ENCODE measurements around the gene MLXIP. TPM values are rescaled to one million over a fixed set of nuclear protein-coding genes. Genes with fewer than 3 reads are reported as not detected.

The MLXIP gene
- total and polyA plus RNA-seq, 2 experiments from 2014 or later = 16.2 to 23.0 TPM

DNA sequence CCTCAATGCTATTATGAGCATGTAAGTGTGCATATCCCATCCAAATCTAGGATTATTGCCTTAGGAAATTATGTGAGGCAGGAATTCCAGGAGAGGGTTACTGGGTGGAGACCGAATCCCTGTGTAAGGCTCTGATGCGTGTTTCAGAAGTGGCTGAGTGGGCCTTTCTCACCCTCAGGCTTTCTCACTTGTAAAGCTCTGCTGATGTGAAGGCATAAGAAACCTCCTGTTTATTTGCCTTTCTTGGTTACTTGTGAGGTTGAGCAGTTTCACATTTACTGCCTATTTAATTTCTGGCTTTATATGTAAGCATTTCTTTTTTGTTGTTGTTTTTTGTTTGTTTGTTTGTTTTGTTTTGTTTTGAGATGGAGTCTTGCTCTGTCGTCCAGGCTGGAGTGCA is 84.4 kb downstream of the MLXIP start:
- no peak for ATAC-seq

More for the DNA sequence above, 84.4 kb downstream of the MLXIP start:
- Histone ChIP-seq H3K27ac (ENCODE audit: low read depth) (no peak overlapping the region), H4K20me1 (replicated peaks; ENCODE audit: insufficient read depth) (no peaks in the 10 kb centered on the region), H3K79me2 (replicated peaks; ENCODE audit: insufficient read depth) (no peaks in the 10 kb centered on the region), H3K4me1 (ENCODE audit: insufficient read depth) (no peaks in the 10 kb centered on the region), H2AFZ (no peak overlapping the region), H3K4me3 (no peak overlapping the region), H3F3A (replicated peaks; ENCODE audit: low read depth) (no peaks in the 10 kb centered on the region), H3K27me3 (ENCODE audit: insufficient read depth) (no peaks in the 10 kb centered on the region), H3K9me2 (ENCODE audit: insufficient read depth) (no peaks in the 10 kb centered on the region), H3K36me3 (ENCODE audit: insufficient read depth) (no peaks in the 10 kb centered on the region), H3K4me2 (no peak overlapping the region)
- Mint-ChIP-seq H3K4me3 (no peak overlapping the region), H3K9me3 (no peaks in the 10 kb centered on the region), H3K27ac (no peak overlapping the region), H3K27me3 (ENCODE audit: insufficient read depth, low read depth, poor library complexity) (no peaks in the 10 kb centered on the region), H3K36me3 (ENCODE audit: low read depth) (no peaks in the 10 kb centered on the region), H3K4me1 (no peaks in the 10 kb centered on the region)
- TF ChIP-seq EZH2 (IDR thresholded peaks at IDR 0.05; ENCODE audit: low read depth, unreplicated experiment) (no peak), NANOG (IDR thresholded peaks at IDR 0.05; ENCODE audit: borderline replicate concordance) (no peak), ZNF331 (CRISPR knock-in tag; IDR thresholded peaks at IDR 0.05; ENCODE audit: low read depth) (no peak), JUNB (IDR thresholded peaks at IDR 0.05; ENCODE audit: unreplicated experiment) (no peak), STAT1 (IDR thresholded peaks at IDR 0.05; ENCODE audit: unreplicated experiment) (no peak), POLR2AphosphoS5 (IDR thresholded peaks at IDR 0.05; ENCODE audit: low read depth) (no peak), EZH2phosphoT487 (IDR thresholded peaks at IDR 0.05; ENCODE audit: unreplicated experiment) (no peak), CREB1 (CRISPR knock-in tag; IDR thresholded peaks at IDR 0.05; ENCODE audit: low read depth) (no peak), ZNF114 (CRISPR knock-in tag; IDR thresholded peaks at IDR 0.05) (no peak)
- TF ChIP-seq, protein P1, sequence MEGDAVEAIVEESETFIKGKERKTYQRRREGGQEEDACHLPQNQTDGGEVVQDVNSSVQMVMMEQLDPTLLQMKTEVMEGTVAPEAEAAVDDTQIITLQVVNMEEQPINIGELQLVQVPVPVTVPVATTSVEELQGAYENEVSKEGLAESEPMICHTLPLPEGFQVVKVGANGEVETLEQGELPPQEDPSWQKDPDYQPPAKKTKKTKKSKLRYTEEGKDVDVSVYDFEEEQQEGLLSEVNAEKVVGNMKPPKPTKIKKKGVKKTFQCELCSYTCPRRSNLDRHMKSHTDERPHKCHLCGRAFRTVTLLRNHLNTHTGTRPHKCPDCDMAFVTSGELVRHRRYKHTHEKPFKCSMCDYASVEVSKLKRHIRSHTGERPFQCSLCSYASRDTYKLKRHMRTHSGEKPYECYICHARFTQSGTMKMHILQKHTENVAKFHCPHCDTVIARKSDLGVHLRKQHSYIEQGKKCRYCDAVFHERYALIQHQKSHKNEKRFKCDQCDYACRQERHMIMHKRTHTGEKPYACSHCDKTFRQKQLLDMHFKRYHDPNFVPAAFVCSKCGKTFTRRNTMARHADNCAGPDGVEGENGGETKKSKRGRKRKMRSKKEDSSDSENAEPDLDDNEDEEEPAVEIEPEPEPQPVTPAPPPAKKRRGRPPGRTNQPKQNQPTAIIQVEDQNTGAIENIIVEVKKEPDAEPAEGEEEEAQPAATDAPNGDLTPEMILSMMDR (conservative IDR thresholded peaks at IDR 0.05; ENCODE audit: low read depth in 2 of 2) = no peak
- TF ChIP-seq, protein P2, sequence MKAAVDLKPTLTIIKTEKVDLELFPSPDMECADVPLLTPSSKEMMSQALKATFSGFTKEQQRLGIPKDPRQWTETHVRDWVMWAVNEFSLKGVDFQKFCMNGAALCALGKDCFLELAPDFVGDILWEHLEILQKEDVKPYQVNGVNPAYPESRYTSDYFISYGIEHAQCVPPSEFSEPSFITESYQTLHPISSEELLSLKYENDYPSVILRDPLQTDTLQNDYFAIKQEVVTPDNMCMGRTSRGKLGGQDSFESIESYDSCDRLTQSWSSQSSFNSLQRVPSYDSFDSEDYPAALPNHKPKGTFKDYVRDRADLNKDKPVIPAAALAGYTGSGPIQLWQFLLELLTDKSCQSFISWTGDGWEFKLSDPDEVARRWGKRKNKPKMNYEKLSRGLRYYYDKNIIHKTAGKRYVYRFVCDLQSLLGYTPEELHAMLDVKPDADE (IDR thresholded peaks at IDR 0.05) = no peak
- TF ChIP-seq, protein P3, sequence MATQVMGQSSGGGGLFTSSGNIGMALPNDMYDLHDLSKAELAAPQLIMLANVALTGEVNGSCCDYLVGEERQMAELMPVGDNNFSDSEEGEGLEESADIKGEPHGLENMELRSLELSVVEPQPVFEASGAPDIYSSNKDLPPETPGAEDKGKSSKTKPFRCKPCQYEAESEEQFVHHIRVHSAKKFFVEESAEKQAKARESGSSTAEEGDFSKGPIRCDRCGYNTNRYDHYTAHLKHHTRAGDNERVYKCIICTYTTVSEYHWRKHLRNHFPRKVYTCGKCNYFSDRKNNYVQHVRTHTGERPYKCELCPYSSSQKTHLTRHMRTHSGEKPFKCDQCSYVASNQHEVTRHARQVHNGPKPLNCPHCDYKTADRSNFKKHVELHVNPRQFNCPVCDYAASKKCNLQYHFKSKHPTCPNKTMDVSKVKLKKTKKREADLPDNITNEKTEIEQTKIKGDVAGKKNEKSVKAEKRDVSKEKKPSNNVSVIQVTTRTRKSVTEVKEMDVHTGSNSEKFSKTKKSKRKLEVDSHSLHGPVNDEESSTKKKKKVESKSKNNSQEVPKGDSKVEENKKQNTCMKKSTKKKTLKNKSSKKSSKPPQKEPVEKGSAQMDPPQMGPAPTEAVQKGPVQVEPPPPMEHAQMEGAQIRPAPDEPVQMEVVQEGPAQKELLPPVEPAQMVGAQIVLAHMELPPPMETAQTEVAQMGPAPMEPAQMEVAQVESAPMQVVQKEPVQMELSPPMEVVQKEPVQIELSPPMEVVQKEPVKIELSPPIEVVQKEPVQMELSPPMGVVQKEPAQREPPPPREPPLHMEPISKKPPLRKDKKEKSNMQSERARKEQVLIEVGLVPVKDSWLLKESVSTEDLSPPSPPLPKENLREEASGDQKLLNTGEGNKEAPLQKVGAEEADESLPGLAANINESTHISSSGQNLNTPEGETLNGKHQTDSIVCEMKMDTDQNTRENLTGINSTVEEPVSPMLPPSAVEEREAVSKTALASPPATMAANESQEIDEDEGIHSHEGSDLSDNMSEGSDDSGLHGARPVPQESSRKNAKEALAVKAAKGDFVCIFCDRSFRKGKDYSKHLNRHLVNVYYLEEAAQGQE (IDR thresholded peaks at IDR 0.05; ENCODE audit: unreplicated experiment) = no peak
- TF ChIP-seq, protein P4, sequence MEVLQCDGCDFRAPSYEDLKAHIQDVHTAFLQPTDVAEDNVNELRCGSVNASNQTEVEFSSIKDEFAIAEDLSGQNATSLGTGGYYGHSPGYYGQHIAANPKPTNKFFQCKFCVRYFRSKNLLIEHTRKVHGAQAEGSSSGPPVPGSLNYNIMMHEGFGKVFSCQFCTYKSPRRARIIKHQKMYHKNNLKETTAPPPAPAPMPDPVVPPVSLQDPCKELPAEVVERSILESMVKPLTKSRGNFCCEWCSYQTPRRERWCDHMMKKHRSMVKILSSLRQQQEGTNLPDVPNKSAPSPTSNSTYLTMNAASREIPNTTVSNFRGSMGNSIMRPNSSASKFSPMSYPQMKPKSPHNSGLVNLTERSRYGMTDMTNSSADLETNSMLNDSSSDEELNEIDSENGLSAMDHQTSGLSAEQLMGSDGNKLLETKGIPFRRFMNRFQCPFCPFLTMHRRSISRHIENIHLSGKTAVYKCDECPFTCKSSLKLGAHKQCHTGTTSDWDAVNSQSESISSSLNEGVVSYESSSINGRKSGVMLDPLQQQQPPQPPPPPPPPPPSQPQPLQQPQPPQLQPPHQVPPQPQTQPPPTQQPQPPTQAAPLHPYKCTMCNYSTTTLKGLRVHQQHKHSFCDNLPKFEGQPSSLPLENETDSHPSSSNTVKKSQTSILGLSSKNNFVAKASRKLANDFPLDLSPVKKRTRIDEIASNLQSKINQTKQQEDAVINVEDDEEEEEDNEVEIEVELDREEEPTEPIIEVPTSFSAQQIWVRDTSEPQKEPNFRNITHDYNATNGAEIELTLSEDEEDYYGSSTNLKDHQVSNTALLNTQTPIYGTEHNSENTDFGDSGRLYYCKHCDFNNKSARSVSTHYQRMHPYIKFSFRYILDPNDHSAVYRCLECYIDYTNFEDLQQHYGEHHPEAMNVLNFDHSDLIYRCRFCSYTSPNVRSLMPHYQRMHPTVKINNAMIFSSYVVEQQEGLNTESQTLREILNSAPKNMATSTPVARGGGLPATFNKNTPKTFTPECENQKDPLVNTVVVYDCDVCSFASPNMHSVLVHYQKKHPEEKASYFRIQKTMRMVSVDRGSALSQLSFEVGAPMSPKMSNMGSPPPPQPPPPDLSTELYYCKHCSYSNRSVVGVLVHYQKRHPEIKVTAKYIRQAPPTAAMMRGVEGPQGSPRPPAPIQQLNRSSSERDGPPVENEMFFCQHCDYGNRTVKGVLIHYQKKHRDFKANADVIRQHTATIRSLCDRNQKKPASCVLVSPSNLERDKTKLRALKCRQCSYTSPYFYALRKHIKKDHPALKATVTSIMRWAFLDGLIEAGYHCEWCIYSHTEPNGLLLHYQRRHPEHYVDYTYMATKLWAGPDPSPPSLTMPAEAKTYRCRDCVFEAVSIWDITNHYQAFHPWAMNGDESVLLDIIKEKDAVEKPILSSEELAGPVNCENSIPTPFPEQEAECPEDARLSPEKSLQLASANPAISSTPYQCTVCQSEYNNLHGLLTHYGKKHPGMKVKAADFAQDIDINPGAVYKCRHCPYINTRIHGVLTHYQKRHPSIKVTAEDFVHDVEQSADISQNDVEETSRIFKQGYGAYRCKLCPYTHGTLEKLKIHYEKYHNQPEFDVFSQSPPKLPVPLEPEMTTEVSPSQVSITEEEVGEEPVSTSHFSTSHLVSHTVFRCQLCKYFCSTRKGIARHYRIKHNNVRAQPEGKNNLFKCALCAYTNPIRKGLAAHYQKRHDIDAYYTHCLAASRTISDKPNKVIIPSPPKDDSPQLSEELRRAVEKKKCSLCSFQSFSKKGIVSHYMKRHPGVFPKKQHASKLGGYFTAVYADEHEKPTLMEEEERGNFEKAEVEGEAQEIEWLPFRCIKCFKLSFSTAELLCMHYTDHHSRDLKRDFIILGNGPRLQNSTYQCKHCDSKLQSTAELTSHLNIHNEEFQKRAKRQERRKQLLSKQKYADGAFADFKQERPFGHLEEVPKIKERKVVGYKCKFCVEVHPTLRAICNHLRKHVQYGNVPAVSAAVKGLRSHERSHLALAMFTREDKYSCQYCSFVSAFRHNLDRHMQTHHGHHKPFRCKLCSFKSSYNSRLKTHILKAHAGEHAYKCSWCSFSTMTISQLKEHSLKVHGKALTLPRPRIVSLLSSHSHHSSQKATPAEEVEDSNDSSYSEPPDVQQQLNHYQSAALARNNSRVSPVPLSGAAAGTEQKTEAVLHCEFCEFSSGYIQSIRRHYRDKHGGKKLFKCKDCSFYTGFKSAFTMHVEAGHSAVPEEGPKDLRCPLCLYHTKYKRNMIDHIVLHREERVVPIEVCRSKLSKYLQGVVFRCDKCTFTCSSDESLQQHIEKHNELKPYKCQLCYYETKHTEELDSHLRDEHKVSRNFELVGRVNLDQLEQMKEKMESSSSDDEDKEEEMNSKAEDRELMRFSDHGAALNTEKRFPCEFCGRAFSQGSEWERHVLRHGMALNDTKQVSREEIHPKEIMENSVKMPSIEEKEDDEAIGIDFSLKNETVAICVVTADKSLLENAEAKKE (CRISPR knock-in tag; IDR thresholded peaks at IDR 0.05) = no peak
- DNase-seq (ENCODE audit: low spot score) = no peak
